BE2C (cell line): ENCODE data around the gene NREP.

Experiments used
- DNase-seq: peaks from one replicate; pipeline ENCODE4 v3.0.0-alpha.2; 2020
- H3K27me3 ChIP-seq: fragments of 250-450 bp; sonication (Bioruptor Pico); 2 replicates; pipeline ENCODE4 v1.5.1; 2020; ENCODE audit warnings: mild to moderate bottlenecking
- H3K36me3 ChIP-seq: fragments of 250-450 bp; sonication (Bioruptor Pico); 2 replicates; pipeline ENCODE4 v1.5.1; 2020; ENCODE audit warnings: mild to moderate bottlenecking
- H3K4me1 ChIP-seq: fragments of 250-450 bp; sonication (Bioruptor Pico); 2 replicates; pipeline ENCODE4 v1.5.1; 2020
- H3K4me3 ChIP-seq: 2 replicates; pipeline ENCODE4 v1.5.1; 2011; ENCODE audit warnings: low read depth, low read length
- H3K9me3 ChIP-seq: fragments of 250-450 bp; sonication (Bioruptor Pico); 2 replicates; pipeline ENCODE4 v1.5.1; 2020
- TF ChIP-seq, protein P1 (sequence below): IDR thresholded peaks from 2 replicates; pipeline ENCODE4 v1.5.1; 2012; ENCODE audit warnings: mild to moderate bottlenecking, low read depth, low read length

The NREP gene

DNA sequence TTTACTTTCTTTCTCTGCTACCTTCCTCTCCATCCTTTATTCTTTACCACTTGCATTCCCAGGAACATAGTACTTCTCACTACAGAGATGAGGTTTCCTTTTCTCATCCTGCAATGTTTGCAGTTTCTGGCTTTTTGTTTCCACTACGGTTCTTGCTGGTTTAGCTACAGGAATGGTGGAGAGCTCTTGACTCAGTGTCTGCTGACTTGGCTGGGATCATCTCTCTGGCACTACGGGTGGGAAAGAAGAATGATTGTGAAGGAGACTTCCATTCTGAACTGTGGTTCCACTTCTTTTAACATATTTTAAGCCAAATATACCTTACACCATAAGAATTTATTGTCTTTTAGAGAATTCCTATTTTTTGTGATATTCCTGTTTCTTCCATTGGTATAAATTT lies 65.1 kb downstream of the NREP start:
- Histone ChIP-seq H3K27me3 (no peaks in the 10 kb centered on the region), H3K36me3 (no peaks in the 10 kb centered on the region), H3K4me3 (no peak overlapping the region), H3K4me1 (peaks cover 8% of the 10 kb centered on the region), H3K9me3 (no peaks in the 10 kb centered on the region)
- no peak for DNase-seq
- TF ChIP-seq, protein P1, sequence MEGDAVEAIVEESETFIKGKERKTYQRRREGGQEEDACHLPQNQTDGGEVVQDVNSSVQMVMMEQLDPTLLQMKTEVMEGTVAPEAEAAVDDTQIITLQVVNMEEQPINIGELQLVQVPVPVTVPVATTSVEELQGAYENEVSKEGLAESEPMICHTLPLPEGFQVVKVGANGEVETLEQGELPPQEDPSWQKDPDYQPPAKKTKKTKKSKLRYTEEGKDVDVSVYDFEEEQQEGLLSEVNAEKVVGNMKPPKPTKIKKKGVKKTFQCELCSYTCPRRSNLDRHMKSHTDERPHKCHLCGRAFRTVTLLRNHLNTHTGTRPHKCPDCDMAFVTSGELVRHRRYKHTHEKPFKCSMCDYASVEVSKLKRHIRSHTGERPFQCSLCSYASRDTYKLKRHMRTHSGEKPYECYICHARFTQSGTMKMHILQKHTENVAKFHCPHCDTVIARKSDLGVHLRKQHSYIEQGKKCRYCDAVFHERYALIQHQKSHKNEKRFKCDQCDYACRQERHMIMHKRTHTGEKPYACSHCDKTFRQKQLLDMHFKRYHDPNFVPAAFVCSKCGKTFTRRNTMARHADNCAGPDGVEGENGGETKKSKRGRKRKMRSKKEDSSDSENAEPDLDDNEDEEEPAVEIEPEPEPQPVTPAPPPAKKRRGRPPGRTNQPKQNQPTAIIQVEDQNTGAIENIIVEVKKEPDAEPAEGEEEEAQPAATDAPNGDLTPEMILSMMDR: no peak

DNA sequence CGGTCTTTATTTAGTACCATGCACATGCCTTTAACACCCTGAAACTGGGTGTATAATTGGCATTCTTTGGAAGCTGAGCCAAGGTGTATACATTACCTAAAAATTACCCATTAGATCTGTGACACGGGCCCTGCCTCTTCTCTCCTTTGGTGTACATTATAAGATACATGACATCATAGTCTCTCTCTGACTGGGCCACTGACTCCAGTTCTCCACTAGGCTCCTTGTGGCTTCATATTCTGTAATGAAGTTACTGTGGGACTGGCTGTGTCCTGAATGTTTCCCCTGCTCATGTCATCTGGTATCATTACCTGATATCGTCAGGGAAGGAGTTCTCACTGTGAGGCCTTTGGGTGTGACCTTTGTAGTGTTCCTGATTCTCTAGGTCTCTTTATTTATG lies 65.5 kb downstream of the NREP start:
- DNase-seq: no peak
- TF ChIP-seq, protein P1: no peak
- Histone ChIP-seq H3K4me1 (peaks cover 8% of the 10 kb centered on the region), H3K36me3 (no peaks in the 10 kb centered on the region), H3K27me3 (no peaks in the 10 kb centered on the region), H3K4me3 (no peak overlapping the region), H3K9me3 (no peaks in the 10 kb centered on the region)

DNA sequence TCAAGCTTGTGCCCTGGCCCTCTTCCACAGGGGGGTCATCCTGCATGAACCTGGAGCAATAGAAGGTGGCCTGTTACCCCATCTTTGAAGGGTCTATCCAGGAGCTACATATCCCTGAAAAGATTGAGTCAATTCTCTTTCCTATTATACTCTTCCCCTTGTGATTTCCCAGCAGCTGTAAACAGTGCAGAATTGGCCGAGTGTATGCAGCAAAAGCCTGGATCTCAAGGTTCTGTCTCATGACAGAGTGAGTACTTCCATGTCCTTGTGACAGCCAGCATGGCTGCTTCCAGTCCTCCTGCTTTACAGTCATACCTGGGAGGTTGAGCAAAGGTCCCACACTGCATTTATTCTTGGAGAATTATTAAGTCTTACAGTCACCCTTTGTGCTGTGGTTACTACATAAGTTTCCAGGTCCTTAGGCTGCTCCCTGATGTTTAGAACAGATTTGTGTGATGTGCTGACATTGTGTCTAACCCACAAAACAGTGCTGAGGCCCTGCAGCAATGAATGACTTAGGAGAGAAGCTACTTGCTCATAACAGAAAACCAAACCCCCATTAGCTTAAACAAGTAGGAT lies 67.5 kb downstream of the NREP start:
- TF ChIP-seq, protein P1: no peak
- peaks cover 5% of the 10 kb centered on the region for H3K4me1 ChIP-seq
- H3K36me3 ChIP-seq: no peaks in the 10 kb centered on the region
- no peaks in the 10 kb centered on the region for H3K27me3 ChIP-seq
- DNase-seq: no peak
- no peak overlapping the region for H3K4me3 ChIP-seq
- H3K9me3 ChIP-seq: no peaks in the 10 kb centered on the region

DNA sequence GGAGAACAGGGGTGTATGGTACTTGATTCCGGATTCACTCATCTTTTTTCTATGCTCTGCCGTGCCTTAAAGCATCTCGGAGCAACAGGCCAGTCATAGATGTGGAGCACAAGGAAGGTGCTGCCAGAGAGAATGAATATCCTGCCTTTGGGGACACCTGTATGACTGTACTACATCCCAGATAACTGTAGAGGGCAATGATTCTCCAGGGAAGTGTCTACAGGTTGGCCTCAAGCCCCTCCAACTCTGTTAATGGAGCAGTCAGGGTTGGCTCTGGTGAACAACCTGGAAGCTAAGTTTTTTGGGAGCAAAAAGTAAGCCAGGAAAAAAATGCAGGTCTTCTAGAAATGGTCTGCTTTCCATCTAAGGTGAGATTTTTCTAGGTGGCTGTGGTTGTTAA lies 71.0 kb downstream of the NREP start:
- H3K27me3 ChIP-seq: no peaks in the 10 kb centered on the region
- DNase-seq: no peak
- no peaks in the 10 kb centered on the region for H3K9me3 ChIP-seq
- TF ChIP-seq, protein P1: peak; percentile 37
- H3K36me3 ChIP-seq: no peaks in the 10 kb centered on the region
- H3K4me3 ChIP-seq: no peak overlapping the region
- H3K4me1 ChIP-seq: peaks cover 9% of the 10 kb centered on the region

DNA sequence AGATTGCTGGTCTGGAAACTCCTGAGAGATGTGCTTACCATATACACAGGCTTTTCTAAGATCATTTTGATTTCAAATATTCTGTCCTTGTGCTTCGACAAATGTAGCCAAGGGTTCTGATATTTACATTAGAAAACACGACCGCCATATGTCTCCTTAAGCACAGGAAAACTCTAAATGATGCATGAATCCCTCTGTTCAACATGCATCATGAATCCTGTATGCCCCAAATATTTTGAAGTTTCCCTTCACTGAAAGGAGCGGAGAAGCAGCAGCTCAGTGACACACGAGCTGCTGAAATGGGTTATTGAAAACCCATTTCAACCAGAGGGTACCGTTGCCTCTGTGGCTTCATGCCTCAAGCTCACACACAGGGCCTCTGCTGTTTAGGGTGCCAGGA lies 74.4 kb downstream of the NREP start:
- TF ChIP-seq, protein P1: no peak
- no peak for DNase-seq
- no peaks in the 10 kb centered on the region for H3K36me3 ChIP-seq
- H3K9me3 ChIP-seq: no peaks in the 10 kb centered on the region
- peaks cover 18% of the 10 kb centered on the region for H3K4me1 ChIP-seq
- H3K4me3 ChIP-seq: no peak overlapping the region
- H3K27me3 ChIP-seq: no peaks in the 10 kb centered on the region

DNA sequence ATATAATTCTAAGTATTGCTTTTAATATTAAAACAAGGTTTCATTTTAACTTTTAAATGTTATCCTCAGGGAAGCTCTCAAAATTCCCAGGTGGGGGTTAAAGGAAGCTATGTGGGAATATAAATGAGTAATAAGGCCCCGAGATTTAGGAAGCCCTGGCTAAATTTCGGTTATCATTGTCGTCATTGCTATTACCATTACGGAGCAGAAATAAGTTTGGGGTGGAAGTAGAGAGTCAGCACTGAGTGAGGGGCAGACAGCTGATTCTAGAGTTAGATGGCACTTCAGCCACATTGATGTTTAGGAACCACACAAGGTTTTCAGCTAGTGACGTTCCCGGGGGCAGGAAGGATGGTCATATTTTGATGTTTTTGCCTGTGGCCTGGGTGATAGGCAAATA lies 74.9 kb downstream of the NREP start:
- Histone ChIP-seq H3K27me3 (no peaks in the 10 kb centered on the region), H3K4me3 (no peak overlapping the region), H3K9me3 (no peaks in the 10 kb centered on the region), H3K36me3 (no peaks in the 10 kb centered on the region), H3K4me1 (peaks cover 18% of the 10 kb centered on the region)
- DNase-seq: no peak
- TF ChIP-seq, protein P1: no peak
